Measurements from ENCODE around the gene PMEPA1. TPM values are rescaled to one million over a fixed set of nuclear protein-coding genes. Genes with fewer than 3 reads are reported as not detected.

PMEPA1 gene
- 2.3 and 19.2 TPM in 2 replicates for total RNA-seq

GRCh38 chr20:57709823-57710799, at the start of gene PMEPA1:
Gene PMEPA1 (minus strand): TSS chr20:57710015. CDS start chr20:57709582, 433 bp downstream.

GRCh38 chr20:57620274-57620990, 89.4 kb downstream of the PMEPA1 start, which contains the start of gene ZBP1:
Gene ZBP1 (minus strand): TSS chr20:57620426. CDS start chr20:57620295, 131 bp downstream.

Other genes with a start within 250 kb of the PMEPA1 start
- gene CTCFL, start 184.9 kb downstream of the PMEPA1 start, total RNA-seq: 0.15 TPM in 1 of 2 replicates, not detected in the other
- not detected in 2 replicates for gene PCK1, start 148.9 kb downstream of the PMEPA1 start, total RNA-seq
- gene ZBP1, start 89.6 kb downstream of the PMEPA1 start, total RNA-seq: not detected in 2 replicates

Measured in epithelial cell of umbilical artery (primary cell).